GM04503 (cell line): ENCODE data around the gene MAN1B1.
"Not testable (repeated sequence)": the region's sequence is repeated elsewhere in the genome, so short reads cannot be mapped to it uniquely, and the experiment has no call there.

Experiments
- DNase-seq: peaks from one replicate; pipeline ENCODE4 v3.0.0-alpha.2; 2012; ENCODE audit warnings: low read depth

The MAN1B1 gene

GRCh38 chr9:137127301-137128157, 40.7 kb downstream of the MAN1B1 start:
- no peak for DNase-seq

- DNase-seq = no peak
Observed at GRCh38 chr9:137128158-137128861, 41.5 kb downstream of the MAN1B1 start.

- DNase-seq = no peak
Observed at GRCh38 chr9:137128862-137129455, 42.2 kb downstream of the MAN1B1 start.

- DNase-seq = peak; percentile 60
Observed at GRCh38 chr9:137129456-137130175, 42.8 kb downstream of the MAN1B1 start.

- DNase-seq = no peak
Observed at GRCh38 chr9:137130176-137130755, 43.5 kb downstream of the MAN1B1 start.

GRCh38 chr9:137134191-137134590, 47.4 kb downstream of the MAN1B1 start:
- no peak for DNase-seq

- DNase-seq = not testable (repeated sequence)
Observed at GRCh38 chr9:137135154-137135553, 48.4 kb downstream of the MAN1B1 start.

- DNase-seq = no peak
Observed at GRCh38 chr9:137136261-137136880, 49.6 kb downstream of the MAN1B1 start.

- DNase-seq = no peak
Observed at GRCh38 chr9:137136881-137137607, 50.3 kb downstream of the MAN1B1 start.

- no peak for DNase-seq
Observed at GRCh38 chr9:137138058-137138721, 51.4 kb downstream of the MAN1B1 start.

GRCh38 chr9:137138722-137139467, 52.1 kb downstream of the MAN1B1 start, which contains the start of gene GRIN1:
Gene GRIN1 (plus strand): TSS chr9:137139154. CDS start chr9:137139487, 333 bp downstream.
- DNase-seq = no peak

GRCh38 chr9:137139468-137140150, 52.8 kb downstream of the MAN1B1 start:
- DNase-seq = no peak

- DNase-seq = no peak
Observed at GRCh38 chr9:137140151-137141012, 53.6 kb downstream of the MAN1B1 start.

- DNase-seq = no peak
Observed at GRCh38 chr9:137141050-137141810, 54.4 kb downstream of the MAN1B1 start.

GRCh38 chr9:137141976-137142936, 55.5 kb downstream of the MAN1B1 start:
- no peak for DNase-seq

GRCh38 chr9:137143459-137143858, 56.7 kb downstream of the MAN1B1 start:
- DNase-seq = no peak
